HUES48 (cell line): ENCODE measurements around the gene EML5.

Source experiments
- H3K27ac ChIP-seq: one replicate; pipeline ENCODE4 v1.7.0; 2013; ENCODE audit warnings: low read depth, low read length, inconsistent platforms
- H3K27me3 ChIP-seq: 2 replicates; pipeline ENCODE4 v1.6.1; 2013; ENCODE audit warnings: mild to moderate bottlenecking, low read length; ENCODE audit not compliant: control insufficient read depth, insufficient read depth
- H3K36me3 ChIP-seq: 2 replicates; pipeline ENCODE4 v1.6.1; 2013; ENCODE audit warnings: low read length; ENCODE audit not compliant: control insufficient read depth, insufficient read depth
- H3K4me1 ChIP-seq: 2 replicates; pipeline ENCODE4 v1.6.1; 2013; ENCODE audit warnings: mild to moderate bottlenecking, low read length; ENCODE audit not compliant: control insufficient read depth, insufficient read depth
- H3K4me3 ChIP-seq: 2 replicates; pipeline ENCODE4 v1.5.1; 2013; ENCODE audit warnings: mild to moderate bottlenecking, low read depth, low read length
- H3K9ac ChIP-seq: 2 replicates; pipeline ENCODE4 v1.6.1; 2013; ENCODE audit warnings: mild to moderate bottlenecking, low read depth, low read length, moderate library complexity
- H3K9me3 ChIP-seq: 2 replicates; pipeline ENCODE4 v1.6.1; 2013; ENCODE audit warnings: low read length; ENCODE audit not compliant: control insufficient read depth, insufficient read depth

The EML5 gene

DNA sequence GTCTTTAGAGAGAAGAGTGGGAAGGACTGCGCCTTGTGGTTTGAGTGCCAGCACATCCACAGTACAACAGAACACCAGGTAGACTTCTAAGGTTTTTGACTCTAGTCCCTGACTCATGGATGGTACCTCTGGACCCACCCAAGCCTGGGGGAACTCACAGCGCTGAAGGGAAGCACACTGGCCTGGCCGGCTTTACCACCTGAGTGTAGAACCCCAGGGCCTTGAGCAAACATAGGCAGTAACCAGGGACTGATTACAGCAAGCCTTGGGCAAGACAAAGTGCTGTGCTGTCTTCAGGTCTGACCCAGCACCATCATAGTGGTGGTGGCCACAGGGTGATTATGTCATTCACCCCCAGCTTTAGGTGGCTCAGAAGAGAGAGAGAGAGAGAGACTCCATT lies 17.2 kb downstream of the EML5 start:
- Histone ChIP-seq H3K27me3 (no peaks in the 10 kb centered on the region), H3K9ac (no peak overlapping the region), H3K4me1 (peaks cover 6% of the 10 kb centered on the region; the same call in 1 of the 2 replicates), H3K36me3 (no peaks in the 10 kb centered on the region), H3K4me3 (no peak overlapping the region), H3K27ac (no peak overlapping the region), H3K9me3 (no peaks in the 10 kb centered on the region)

DNA sequence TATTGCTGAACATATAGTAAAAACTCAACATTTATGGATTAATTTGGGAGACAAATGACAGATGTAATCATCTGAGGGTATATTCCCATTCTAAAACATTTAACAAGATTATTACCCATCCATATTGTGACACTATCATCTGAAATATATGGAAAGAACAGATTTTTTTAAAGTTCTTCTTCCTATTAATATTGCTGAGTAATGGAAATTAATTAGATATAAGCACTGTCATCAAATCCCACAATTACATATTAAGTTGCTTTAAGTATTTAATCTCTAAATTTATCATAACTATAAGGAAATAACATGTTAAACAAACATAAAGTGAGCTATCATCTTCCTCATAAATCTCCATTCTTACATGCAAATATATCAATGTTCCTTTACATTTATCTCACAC lies 22.0 kb downstream of the EML5 start:
- Histone ChIP-seq H3K27ac (no peak overlapping the region), H3K9ac (no peak overlapping the region), H3K9me3 (peaks cover 8% of the 10 kb centered on the region), H3K27me3 (no peaks in the 10 kb centered on the region), H3K4me3 (no peak overlapping the region), H3K4me1 (peaks cover 6% of the 10 kb centered on the region; the same call in 1 of the 2 replicates), H3K36me3 (no peaks in the 10 kb centered on the region)

DNA sequence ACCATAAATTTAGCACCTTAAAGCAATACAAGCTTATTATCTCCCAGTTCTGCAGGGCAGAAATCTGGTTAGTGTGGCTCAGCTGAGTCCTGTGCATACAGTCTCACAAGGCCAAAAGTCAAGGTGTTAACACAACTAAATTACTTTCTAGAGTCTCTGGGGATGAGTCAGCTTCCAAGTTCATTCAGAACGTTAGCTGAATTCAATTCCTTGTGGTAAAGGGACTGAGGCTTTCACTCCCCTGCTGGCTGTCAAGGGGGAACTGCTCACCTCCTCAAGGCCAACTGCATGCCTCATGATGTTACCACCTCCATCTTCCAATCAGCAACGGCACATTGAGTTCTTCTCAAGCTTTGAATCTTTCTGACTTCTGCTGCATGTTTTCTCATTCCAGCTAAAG lies 27.6 kb downstream of the EML5 start:
- H3K36me3 ChIP-seq: no peaks in the 10 kb centered on the region
- peak overlapping the region; percentile 14 for H3K27ac ChIP-seq

DNA sequence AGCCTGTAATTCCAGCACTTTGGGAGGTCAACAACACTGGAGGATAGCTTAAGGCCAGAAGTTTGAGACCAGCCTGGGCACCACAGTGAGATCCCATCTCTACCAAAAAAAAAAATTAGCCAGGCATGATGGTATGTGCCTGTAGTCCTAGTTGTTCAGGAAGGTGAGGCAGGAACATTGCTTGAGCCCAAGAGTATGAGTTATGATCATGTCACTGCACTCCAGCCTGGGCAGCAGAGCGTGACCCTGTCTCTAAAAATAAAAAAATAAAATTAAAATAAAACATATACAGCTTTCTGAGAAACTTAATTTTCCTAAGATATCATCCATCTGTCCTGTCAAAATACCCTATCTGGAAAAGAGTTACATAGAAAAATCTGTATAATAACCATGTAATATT lies 38.9 kb downstream of the EML5 start:
- Histone ChIP-seq H3K27ac (no peak overlapping the region), H3K4me3 (no peak overlapping the region), H3K36me3 (no peaks in the 10 kb centered on the region), H3K27me3 (no peaks in the 10 kb centered on the region), H3K9me3 (no peaks in the 10 kb centered on the region), H3K9ac (no peak overlapping the region), H3K4me1 (no peaks in the 10 kb centered on the region)

More for the DNA sequence above, 27.6 kb downstream of the EML5 start:
- no peaks in the 10 kb centered on the region for H3K27me3 ChIP-seq
- no peaks in the 10 kb centered on the region for H3K4me1 ChIP-seq
- no peak overlapping the region for H3K4me3 ChIP-seq
- H3K9ac ChIP-seq: no peak overlapping the region
- peaks cover 8% of the 10 kb centered on the region for H3K9me3 ChIP-seq

DNA sequence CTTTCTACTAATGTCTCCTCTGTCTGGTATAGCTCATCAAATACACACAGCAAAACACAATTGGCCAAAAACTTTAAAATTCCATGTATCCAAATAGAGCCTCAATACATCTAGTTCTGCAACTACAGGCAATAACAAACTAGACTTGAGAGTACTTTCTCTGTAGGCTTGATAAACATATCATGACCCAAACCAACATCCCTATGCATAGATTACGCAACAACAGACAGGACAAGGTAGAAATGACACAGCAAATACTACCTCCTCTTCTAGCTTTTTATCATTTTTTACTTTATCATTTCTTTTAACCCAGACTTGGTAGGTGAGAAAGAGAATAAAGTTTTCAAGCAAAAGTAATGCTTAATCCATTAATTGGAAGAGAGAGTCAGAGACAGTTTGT lies 41.8 kb downstream of the EML5 start:
- H3K9me3 ChIP-seq: no peaks in the 10 kb centered on the region
- no peaks in the 10 kb centered on the region for H3K4me1 ChIP-seq
- H3K36me3 ChIP-seq: no peaks in the 10 kb centered on the region
- no peak overlapping the region for H3K9ac ChIP-seq
- no peak overlapping the region for H3K27ac ChIP-seq
- no peaks in the 10 kb centered on the region for H3K27me3 ChIP-seq
- no peak overlapping the region for H3K4me3 ChIP-seq

DNA sequence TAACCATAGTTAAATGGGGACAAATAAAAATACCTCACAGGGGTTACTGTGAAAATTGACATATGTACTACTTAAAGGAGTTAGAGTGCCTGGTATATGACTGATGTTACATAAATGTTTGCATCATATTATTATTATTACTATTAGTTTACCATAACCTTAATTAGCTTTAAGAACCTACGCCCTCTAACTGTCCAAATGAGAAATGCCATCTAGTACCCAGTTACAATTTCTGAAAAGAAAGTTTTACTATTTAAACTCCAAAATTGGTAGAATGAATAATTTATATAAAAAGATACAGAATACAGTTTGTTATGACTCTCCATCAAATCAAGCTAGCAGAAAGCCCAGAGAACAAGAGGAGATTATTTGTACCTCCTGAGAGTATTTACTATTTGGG lies 42.3 kb downstream of the EML5 start:
- Histone ChIP-seq H3K27ac (no peak overlapping the region), H3K4me3 (no peak overlapping the region), H3K4me1 (no peaks in the 10 kb centered on the region), H3K9me3 (no peaks in the 10 kb centered on the region), H3K27me3 (no peaks in the 10 kb centered on the region), H3K9ac (no peak overlapping the region), H3K36me3 (no peaks in the 10 kb centered on the region)

DNA sequence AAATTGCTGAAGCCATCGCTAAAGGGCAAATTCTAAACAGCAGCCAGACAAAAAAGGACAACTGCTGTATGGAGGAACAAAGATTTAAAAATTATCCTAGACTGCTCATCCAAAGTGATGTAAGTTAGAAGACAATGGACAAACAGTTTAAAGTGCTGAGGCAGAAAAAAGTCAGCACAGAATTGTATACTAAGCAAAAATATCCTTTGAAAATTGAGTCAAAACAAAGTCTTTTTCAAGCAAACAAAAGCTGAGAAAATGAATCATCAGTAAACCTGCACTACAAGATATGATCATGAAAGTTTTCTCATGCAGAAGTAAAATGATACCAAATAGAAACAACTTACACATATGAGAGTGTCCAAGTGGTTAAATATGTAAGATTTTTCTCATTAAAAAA lies 43.6 kb downstream of the EML5 start:
- Histone ChIP-seq H3K9ac (no peak overlapping the region), H3K4me3 (no peak overlapping the region), H3K36me3 (no peaks in the 10 kb centered on the region), H3K4me1 (no peaks in the 10 kb centered on the region), H3K27ac (no peak overlapping the region), H3K27me3 (no peaks in the 10 kb centered on the region), H3K9me3 (no peaks in the 10 kb centered on the region)

DNA sequence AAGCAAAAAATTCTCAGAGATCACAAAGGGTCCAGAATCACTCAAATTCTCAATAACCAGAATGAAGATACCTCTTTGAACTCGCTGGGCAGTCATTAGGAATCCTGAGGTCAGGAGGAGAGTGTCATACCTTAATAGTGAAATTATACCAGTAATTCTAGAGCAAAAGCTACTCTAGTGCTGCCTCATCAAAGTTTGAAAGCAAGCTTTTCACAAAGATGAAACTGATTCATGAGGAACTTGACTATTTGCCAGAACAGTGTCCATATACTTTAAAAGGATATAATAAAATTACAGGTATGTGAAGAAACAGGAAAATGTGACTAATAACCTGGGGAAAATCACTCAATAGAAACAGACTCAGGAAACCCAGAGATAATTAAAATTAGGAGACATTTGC lies 44.5 kb downstream of the EML5 start:
- H3K9ac ChIP-seq: no peak overlapping the region
- H3K4me3 ChIP-seq: no peak overlapping the region
- no peaks in the 10 kb centered on the region for H3K9me3 ChIP-seq
- no peaks in the 10 kb centered on the region for H3K36me3 ChIP-seq
- no peaks in the 10 kb centered on the region for H3K4me1 ChIP-seq
- H3K27ac ChIP-seq: no peak overlapping the region
- no peaks in the 10 kb centered on the region for H3K27me3 ChIP-seq

DNA sequence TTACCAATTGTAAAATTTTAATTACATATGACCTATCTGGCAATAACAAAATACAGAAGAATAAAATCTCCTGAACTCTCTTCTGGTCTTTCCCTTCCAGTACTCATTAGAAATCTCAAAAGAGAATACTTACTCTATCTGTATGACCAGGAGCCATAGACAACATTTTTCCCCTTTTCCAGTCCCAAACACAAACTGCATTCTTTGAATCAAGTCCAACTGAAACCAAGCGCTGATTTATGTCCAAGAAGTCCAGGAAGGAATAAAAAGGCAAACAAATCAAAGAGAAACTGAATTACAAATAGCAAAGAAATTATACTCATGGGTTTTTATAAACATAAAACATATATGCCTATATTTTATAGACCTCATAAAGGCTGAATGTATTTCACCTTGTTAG lies 46.7 kb downstream of the EML5 start:
- no peak overlapping the region for H3K4me3 ChIP-seq
- no peaks in the 10 kb centered on the region for H3K36me3 ChIP-seq
- H3K4me1 ChIP-seq: no peaks in the 10 kb centered on the region
- no peak overlapping the region for H3K27ac ChIP-seq
- H3K27me3 ChIP-seq: no peaks in the 10 kb centered on the region
- H3K9me3 ChIP-seq: no peaks in the 10 kb centered on the region
- no peak overlapping the region for H3K9ac ChIP-seq

DNA sequence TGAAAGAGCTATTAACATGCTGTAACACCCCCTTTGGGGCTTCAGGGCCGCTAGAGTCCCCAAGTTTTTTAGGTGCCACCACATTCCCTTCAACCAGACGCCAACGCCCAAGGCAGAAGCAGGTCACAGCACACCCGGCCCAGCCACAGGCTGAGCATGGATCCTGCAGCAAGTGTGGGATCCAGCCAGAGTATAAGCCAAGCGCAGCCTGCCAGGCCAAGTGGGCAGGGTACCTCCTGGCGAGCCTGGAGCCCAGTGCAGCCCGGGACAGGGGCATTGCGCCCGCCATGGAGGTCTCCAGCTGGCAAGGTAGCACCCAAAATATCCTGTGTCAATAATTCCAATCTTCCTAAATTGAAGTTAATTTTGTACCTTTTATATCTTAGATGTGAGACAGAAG lies 55.5 kb downstream of the EML5 start:
- no peaks in the 10 kb centered on the region for H3K4me1 ChIP-seq
- no peak overlapping the region for H3K27ac ChIP-seq
- no peak overlapping the region for H3K4me3 ChIP-seq
- H3K9me3 ChIP-seq: no peaks in the 10 kb centered on the region
- no peaks in the 10 kb centered on the region for H3K27me3 ChIP-seq
- H3K9ac ChIP-seq: no peak overlapping the region
- H3K36me3 ChIP-seq: no peaks in the 10 kb centered on the region

DNA sequence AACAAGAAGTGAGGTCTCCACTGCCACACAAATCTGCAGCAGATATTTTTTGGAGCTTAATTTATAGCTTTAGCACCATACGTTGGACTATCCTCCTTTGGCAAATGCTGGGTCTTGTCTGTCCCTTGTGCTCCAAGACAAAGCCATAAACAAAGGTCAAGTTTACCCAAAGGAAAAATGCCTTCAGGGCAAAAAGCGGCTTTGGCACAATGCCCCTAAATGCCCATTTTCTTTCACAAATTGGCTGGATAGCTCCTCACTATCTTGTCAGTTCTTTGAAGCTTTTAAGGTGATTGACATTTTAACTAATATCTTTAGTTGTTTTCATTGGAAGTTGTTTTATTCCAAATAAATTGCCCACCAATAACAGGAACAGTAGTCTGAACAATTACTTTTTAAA lies 59.6 kb downstream of the EML5 start:
- Histone ChIP-seq H3K9ac (no peak overlapping the region), H3K9me3 (no peaks in the 10 kb centered on the region), H3K4me3 (no peak overlapping the region), H3K4me1 (no peaks in the 10 kb centered on the region), H3K36me3 (no peaks in the 10 kb centered on the region), H3K27me3 (no peaks in the 10 kb centered on the region), H3K27ac (no peak overlapping the region)

DNA sequence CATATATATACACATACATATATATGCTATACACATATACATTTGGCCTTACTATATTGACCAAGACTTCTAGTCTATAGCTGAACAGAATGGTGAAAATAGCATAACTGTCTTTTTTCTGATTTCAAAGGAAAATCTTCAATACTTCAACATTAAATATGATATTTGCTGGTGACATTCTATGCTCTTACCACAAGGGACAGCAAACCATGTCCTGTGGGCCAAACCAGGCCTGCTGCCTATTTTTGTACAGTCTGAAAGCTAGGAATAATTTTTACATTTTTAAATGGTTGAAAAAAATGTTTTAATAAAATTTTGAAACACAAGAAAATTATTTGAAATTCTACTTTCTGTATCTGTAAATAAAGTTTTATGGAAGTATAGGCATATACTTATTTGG lies 63.6 kb downstream of the EML5 start:
- H3K36me3 ChIP-seq: no peaks in the 10 kb centered on the region
- H3K9ac ChIP-seq: no peak overlapping the region
- no peaks in the 10 kb centered on the region for H3K4me1 ChIP-seq
- H3K27me3 ChIP-seq: no peaks in the 10 kb centered on the region
- H3K27ac ChIP-seq: no peak overlapping the region
- no peak overlapping the region for H3K4me3 ChIP-seq
- no peaks in the 10 kb centered on the region for H3K9me3 ChIP-seq
